ENCODE data around the gene BNC1. TPM values are rescaled to one million over a fixed set of nuclear protein-coding genes. Genes with fewer than 3 reads are reported as not detected.
"Not testable (repeated sequence)": the region's sequence is repeated elsewhere in the genome, so short reads cannot be mapped to it uniquely, and the experiment has no call there.

The BNC1 gene
- total RNA-seq, 1 donor from 2014 or later: 14.4 TPM

GRCh38 chr15:83276661-83277060 is 7.8 kb downstream of the BNC1 start:
- no peaks in the 10 kb centered on the region for H3K4me1 Mint-ChIP-seq (ENCODE audit: unreplicated experiment)
- no peak for DNase-seq (ENCODE audit: low spot score)
- H3K9me3 Mint-ChIP-seq (ENCODE audit: unreplicated experiment): no peaks in the 10 kb centered on the region
- peaks cover 2% of the 10 kb centered on the region for H3K27me3 Mint-ChIP-seq (ENCODE audit: unreplicated experiment)
- no peak for TF ChIP-seq CTCF (IDR thresholded peaks at IDR 0.05; ENCODE audit: unreplicated experiment)
- peaks cover 3% of the 10 kb centered on the region for H3K36me3 Mint-ChIP-seq (ENCODE audit: low read depth, unreplicated experiment)
- no peak overlapping the region for H3K27ac Mint-ChIP-seq (ENCODE audit: unreplicated experiment)
- no peak overlapping the region for H3K4me3 Mint-ChIP-seq (ENCODE audit: unreplicated experiment)

GRCh38 chr15:83275412-83275811 is 9.1 kb downstream of the BNC1 start:
- Mint-ChIP-seq H3K9me3 (ENCODE audit: unreplicated experiment) (no peaks in the 10 kb centered on the region), H3K4me1 (ENCODE audit: unreplicated experiment) (no peaks in the 10 kb centered on the region), H3K36me3 (ENCODE audit: low read depth, unreplicated experiment) (peaks cover 3% of the 10 kb centered on the region), H3K27ac (ENCODE audit: unreplicated experiment) (no peak overlapping the region), H3K4me3 (ENCODE audit: unreplicated experiment) (no peak overlapping the region), H3K27me3 (ENCODE audit: unreplicated experiment) (peaks cover 2% of the 10 kb centered on the region)
- DNase-seq (ENCODE audit: low spot score): no peak
- TF ChIP-seq CTCF (IDR thresholded peaks at IDR 0.05; ENCODE audit: unreplicated experiment): no peak

- no peaks in the 10 kb centered on the region for H3K4me1 Mint-ChIP-seq (ENCODE audit: unreplicated experiment)
- no peak overlapping the region for H3K27ac Mint-ChIP-seq (ENCODE audit: unreplicated experiment)
- no peak for DNase-seq (ENCODE audit: low spot score)
- no peak for TF ChIP-seq CTCF (IDR thresholded peaks at IDR 0.05; ENCODE audit: unreplicated experiment)
- peaks cover 8% of the 10 kb centered on the region for H3K36me3 Mint-ChIP-seq (ENCODE audit: low read depth, unreplicated experiment)
- H3K4me3 Mint-ChIP-seq (ENCODE audit: unreplicated experiment): no peak overlapping the region
- H3K27me3 Mint-ChIP-seq (ENCODE audit: unreplicated experiment): peaks cover 2% of the 10 kb centered on the region
- H3K9me3 Mint-ChIP-seq (ENCODE audit: unreplicated experiment): no peaks in the 10 kb centered on the region
Observed at GRCh38 chr15:83270176-83270575, 14.3 kb downstream of the BNC1 start.

- H3K27me3 Mint-ChIP-seq (ENCODE audit: unreplicated experiment): peaks cover 1% of the 10 kb centered on the region
- TF ChIP-seq CTCF (IDR thresholded peaks at IDR 0.05; ENCODE audit: unreplicated experiment): no peak
- H3K36me3 Mint-ChIP-seq (ENCODE audit: low read depth, unreplicated experiment): peaks cover 21% of the 10 kb centered on the region
- no peaks in the 10 kb centered on the region for H3K4me1 Mint-ChIP-seq (ENCODE audit: unreplicated experiment)
- H3K27ac Mint-ChIP-seq (ENCODE audit: unreplicated experiment): no peak overlapping the region
- H3K4me3 Mint-ChIP-seq (ENCODE audit: unreplicated experiment): no peak overlapping the region
- H3K9me3 Mint-ChIP-seq (ENCODE audit: unreplicated experiment): no peaks in the 10 kb centered on the region
- no peak for DNase-seq (ENCODE audit: low spot score)
Observed at GRCh38 chr15:83268147-83268546, 16.3 kb downstream of the BNC1 start.

- H3K27ac Mint-ChIP-seq (ENCODE audit: unreplicated experiment): no peak overlapping the region
- TF ChIP-seq CTCF (IDR thresholded peaks at IDR 0.05; ENCODE audit: unreplicated experiment): no peak
Observed at GRCh38 chr15:83262594-83263315, 21.7 kb downstream of the BNC1 start.

GRCh38 chr15:83262181-83262580 is 22.3 kb downstream of the BNC1 start:
- H3K27me3 Mint-ChIP-seq (ENCODE audit: unreplicated experiment); H3K9me3 Mint-ChIP-seq (ENCODE audit: unreplicated experiment); H3K4me1 Mint-ChIP-seq (ENCODE audit: unreplicated experiment); H3K4me3 Mint-ChIP-seq (ENCODE audit: unreplicated experiment); H3K27ac Mint-ChIP-seq (ENCODE audit: unreplicated experiment); DNase-seq (ENCODE audit: low spot score): not testable (repeated sequence)
- H3K36me3 Mint-ChIP-seq (ENCODE audit: low read depth, unreplicated experiment): peaks cover 26% of the 10 kb centered on the region

More at GRCh38 chr15:83262594-83263315, 21.7 kb downstream of the BNC1 start:
- Mint-ChIP-seq H3K9me3 (ENCODE audit: unreplicated experiment) (no peaks in the 10 kb centered on the region), H3K4me3 (ENCODE audit: unreplicated experiment) (no peak overlapping the region), H3K36me3 (ENCODE audit: low read depth, unreplicated experiment) (peaks cover 24% of the 10 kb centered on the region), H3K4me1 (ENCODE audit: unreplicated experiment) (no peaks in the 10 kb centered on the region), H3K27me3 (ENCODE audit: unreplicated experiment) (peaks cover 1% of the 10 kb centered on the region)
- no peak for DNase-seq (ENCODE audit: low spot score)

All from endothelial cell (in vitro differentiated cells).